ENCODE measurements around the gene SGCA. TPM values are rescaled to one million over a fixed set of nuclear protein-coding genes. Genes with fewer than 3 reads are reported as not detected.
A peak's percentile ranks its signal among the peaks of the same experiment; 100 is the strongest.

The SGCA gene
- total and polyA plus RNA-seq, 2 of the 8 experiments (the other 6 are each of a cell fraction or from before 2014, with no cell fraction given): 0.12 TPM; not detected in 1

DNA sequence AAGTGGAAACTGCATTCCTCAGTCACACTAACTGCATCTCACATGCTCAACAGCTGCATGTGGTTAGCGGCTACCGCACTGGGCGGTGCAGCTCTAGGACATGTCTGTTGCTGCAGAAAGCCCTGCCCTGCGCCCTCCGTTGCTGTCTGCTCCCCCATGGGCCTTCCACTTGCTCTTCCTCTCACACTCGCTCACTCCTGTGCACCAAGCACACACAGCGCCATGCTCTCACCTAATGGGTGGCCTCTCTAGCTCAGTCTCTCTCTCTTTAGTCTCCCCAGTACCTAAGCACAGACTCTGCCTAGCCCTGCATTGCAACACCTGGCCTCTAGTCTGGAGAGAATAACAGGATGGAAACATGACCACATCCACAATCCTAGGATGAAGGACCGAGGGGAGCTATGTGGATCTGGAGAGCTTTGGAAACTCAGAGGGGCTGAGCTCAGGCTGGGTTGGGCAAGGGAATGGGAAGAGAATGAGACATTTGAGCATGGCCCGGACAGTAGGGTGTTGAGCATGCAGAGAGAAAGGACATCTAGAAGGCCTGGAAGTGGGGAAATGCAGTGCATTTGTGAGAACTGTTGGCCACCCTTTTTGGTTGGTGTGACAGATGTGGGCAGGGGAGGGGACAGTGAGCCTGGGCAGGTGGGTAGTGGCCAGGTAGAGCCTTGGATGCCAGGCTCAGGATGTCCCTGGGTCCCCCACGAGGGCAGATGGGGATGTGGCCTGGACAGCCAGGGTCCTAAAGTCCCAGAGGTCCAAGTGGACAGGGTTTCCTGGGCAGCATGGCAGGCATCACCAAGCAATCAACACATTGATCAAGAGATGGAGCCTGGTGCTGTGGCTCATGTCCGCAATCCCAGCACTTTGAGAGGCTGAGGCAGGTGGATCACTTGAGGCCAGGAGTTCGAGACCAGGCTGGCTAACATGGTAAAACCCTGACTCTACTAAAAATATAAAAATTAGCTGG, 16.1 kb downstream of the SGCA start:
- H3K79me1 ChIP-seq (ENCODE audit: low read depth, low read length): no peaks in the 10 kb centered on the region
- H3K4me1 ChIP-seq (replicated peaks in 1 of 4; ENCODE audit: control insufficient read depth in 3 of 4, insufficient read depth in 4 of 4, low read length in 3 of 4): peaks cover 4 to 27% (median 16%) of the 10 kb centered on the region in 4 experiments
- no peaks in the 10 kb centered on the region for H3K23me2 ChIP-seq (ENCODE audit: low read depth, low read length)
- H4K91ac ChIP-seq (replicated peaks; ENCODE audit: insufficient read length, low read length): no peak overlapping the region
- H3K23ac ChIP-seq (ENCODE audit: insufficient read length): no peak overlapping the region
- DNase-seq (ENCODE audit: low read depth in 1 of 2, low spot score in 2 of 2) (no peak), FAIRE-seq (no peak)
- H3K4me2 ChIP-seq (ENCODE audit: insufficient read depth in 1 of 2, low read depth in 2 of 2, low read length in 2 of 2): no peak overlapping the region
- no peak overlapping the region for H3K4me3 ChIP-seq (ENCODE audit: extremely low read depth in 1 of 4, insufficient read depth in 2 of 4, low read depth in 3 of 4, low read length in 4 of 4)
- no peak overlapping the region for H3K14ac ChIP-seq (ENCODE audit: insufficient read length)
- H4K5ac ChIP-seq (ENCODE audit: insufficient read length, low read depth, low read length): no peak overlapping the region
- POLR2A ChIA-PET (ENCODE audit: partially characterized antibody): interaction anchor here (1.3 to 1.6 kb wide), 5 partner anchors 8 to 84 kb away, joined by 3 to 6 read pairs (median 3); no protein-coding TSS in a partner anchor
- no peak overlapping the region for H3K27ac ChIP-seq (ENCODE audit: low read depth, low read length)
- CTCF ChIA-PET (ENCODE audit: partially characterized antibody): interaction anchor here (0.7 to 3.4 kb wide), 15 partner anchors 9 to 180 kb away, joined by 3 to 22 read pairs (median 5); partner anchors contain the start of gene COL1A1
- peak overlapping the region; percentile 75; the same call in 1 of the 2 replicates for H2BK12ac ChIP-seq (ENCODE audit: low read depth, low read length)
- no peak overlapping the region for H3K18ac ChIP-seq (ENCODE audit: extremely low read depth, low read length)
- no peaks in the 10 kb centered on the region for H3K79me2 ChIP-seq (ENCODE audit: control insufficient read depth in 1 of 2, insufficient read depth in 2 of 2, low read length in 2 of 2)
- 93% methylated on average over 12 of the region's 12 CpGs; no CpG with 5 or more reads in 1 of the 2 experiments for WGBS, 2 experiments (ENCODE audit: extremely low coverage in 1 of 2, insufficient coverage in 1 of 2, insufficient read length in 1 of 2, insufficient replicate concordance in 2 of 2, low coverage in 1 of 2, low lambda C conversion rate in 2 of 2, missing lambda C conversion rate in 1 of 2)
- peak overlapping the region; percentile 55; the same call in 1 of the 2 replicates for H2AK5ac ChIP-seq (ENCODE audit: low read depth, low read length)
- peak overlapping the region; percentile 44 for H3K4ac ChIP-seq (replicated peaks; ENCODE audit: insufficient read length, low read depth, low read length)
- H2BK120ac ChIP-seq (replicated peaks; ENCODE audit: low read depth, low read length): no peak overlapping the region
- peak overlapping the region; percentile 88; the same call in 1 of the 2 replicates for H2BK20ac ChIP-seq (ENCODE audit: low read length)
- H2AFZ ChIP-seq (ENCODE audit: low read length): no peak overlapping the region
- H3K27me3 ChIP-seq (replicated peaks in 1 of 4; ENCODE audit: control insufficient read depth in 3 of 4, extremely low read depth in 1 of 4, insufficient read depth in 3 of 4, low read length in 3 of 4): no peaks in the 10 kb centered on the region
- H3K56ac ChIP-seq (replicated peaks; ENCODE audit: insufficient read length, low read depth, low read length): no peak overlapping the region
- H2BK5ac ChIP-seq (ENCODE audit: low read depth, low read length): peak overlapping the region; percentile 78; the same call in 1 of the 2 replicates
- H2BK15ac ChIP-seq (ENCODE audit: low read length): peak overlapping the region; percentile 93; the same call in 1 of the 2 replicates
- H4K8ac ChIP-seq (ENCODE audit: extremely low read depth, insufficient read depth, low read length): no peak overlapping the region
- H4K20me1 ChIP-seq (replicated peaks in 1 of 2; ENCODE audit: control insufficient read depth in 1 of 2, insufficient read depth in 2 of 2, low read length in 2 of 2): peaks cover 1 to 2% of the 10 kb centered on the region in 2 experiments
- H3K9me3 ChIP-seq (ENCODE audit: insufficient read depth in 2 of 2, low read depth in 1 of 2, low read length in 1 of 2): no peaks in the 10 kb centered on the region
- peaks cover 3 to 16% (median 7%) of the 10 kb centered on the region in 4 experiments; a peak in 5 of 8 replicates for H3K36me3 ChIP-seq (ENCODE audit: control insufficient read depth in 2 of 4, insufficient read depth in 4 of 4, low read length in 3 of 4)
- no peak overlapping the region for H3K9ac ChIP-seq (replicated peaks in 1 of 4; ENCODE audit: extremely low read depth in 1 of 4, low read depth in 3 of 4, low read length in 3 of 4)
- TF ChIP-seq EGR1 (IDR thresholded peaks at IDR 0.05; ENCODE audit: borderline replicate concordance, low read depth, low read length): no peak
- TF ChIP-seq TAF7 (optimal IDR thresholded peaks at IDR 0.05; ENCODE audit: borderline replicate concordance, low read depth, low read length): no peak
- TF ChIP-seq FOSL1 (IDR thresholded peaks at IDR 0.05; ENCODE audit: insufficient read depth, low read depth, low read length): no peak
- no peak for TF ChIP-seq MAFK (IDR thresholded peaks at IDR 0.05; ENCODE audit: low read depth, low read length)
- TF ChIP-seq KDM4A (IDR thresholded peaks at IDR 0.05; ENCODE audit: low read depth, low read length, severe bottlenecking): no peak
- no peak for TF ChIP-seq TEAD4 (IDR thresholded peaks at IDR 0.05; ENCODE audit: low read depth, low read length)
- no peak for TF ChIP-seq SIN3A (conservative IDR thresholded peaks at IDR 0.05 in 1 of 2, IDR thresholded peaks at IDR 0.05 in 1 of 2; ENCODE audit: low read depth in 1 of 2, low read length in 2 of 2)
- TF ChIP-seq KDM1A (IDR thresholded peaks at IDR 0.05; ENCODE audit: borderline replicate concordance, low read length): no peak
